ENCODE measurements around the gene IP6K2. TPM values are rescaled to one million over a fixed set of nuclear protein-coding genes. Genes with fewer than 3 reads are reported as not detected.

IP6K2 gene
- total and polyA plus RNA-seq, 2 of the 13 experiments (the other 11 are each of a cell fraction or from before 2014, with no cell fraction given) = 85.5 to 112 TPM

GRCh38 chr3:48661501-48662144 lies 55.4 kb downstream of the IP6K2 start (continued):
- TF ChIP-seq TRAFD1 (CRISPR knock-in tag; IDR thresholded peaks at IDR 0.05; ENCODE audit: borderline replicate concordance) (peak; percentile 100), MLLT10 (CRISPR knock-in tag; IDR thresholded peaks at IDR 0.05) (peak; percentile 99), CTCF (CRISPR knock-in tag; IDR thresholded peaks at IDR 0.05) (no peak; the same call in 1 of the 2 replicates), TIGD3 (CRISPR knock-in tag; IDR thresholded peaks at IDR 0.05; ENCODE audit: borderline replicate concordance) (peak; percentile 100), HOXA3 (CRISPR knock-in tag; IDR thresholded peaks at IDR 0.05) (peak; percentile 99), SNAPC4 (CRISPR knock-in tag; IDR thresholded peaks at IDR 0.05) (peak; percentile 99), JUNB (CRISPR knock-in tag; IDR thresholded peaks at IDR 0.05; ENCODE audit: borderline replicate concordance) (peak; percentile 99), HMG20B (CRISPR knock-in tag; conservative IDR thresholded peaks at IDR 0.05) (peak; percentile 99), GTF2F1 (IDR thresholded peaks at IDR 0.05; ENCODE audit: low read length) (no peak), ZBTB2 (CRISPR knock-in tag; IDR thresholded peaks at IDR 0.05; ENCODE audit: low read depth) (peak; percentile 99), ZNF770 (CRISPR knock-in tag; IDR thresholded peaks at IDR 0.05) (peak; percentile 89)

All from HepG2 (cell line).